ENCODE data around the gene OXNAD1. TPM values are rescaled to one million over a fixed set of nuclear protein-coding genes. Genes with fewer than 3 reads are reported as not detected.

The OXNAD1 gene
- total RNA-seq: 6.5 and 13.8 TPM in 2 replicates

GRCh38 chr3:16264708-16265454 lies at the start of gene OXNAD1, which contains the start of gene DPH3:
Gene OXNAD1, plus strand, starts transcription at chr3:16265212. Its CDS starts 5,741 bp downstream, at chr3:16270953.
Gene DPH3, minus strand, starts transcription at chr3:16264943. Its CDS starts 67 bp downstream, at chr3:16264876.

Other genes with a start within 250 kb of the OXNAD1 start
- 12.3 and 13.4 TPM in 2 replicates for gene GALNT15, start 90.5 kb upstream of the OXNAD1 start, total RNA-seq
- 17.5 and 19.5 TPM in 2 replicates for gene DPH3, start 269 bp upstream of the OXNAD1 start, total RNA-seq
- 41.2 and 67.6 TPM in 2 replicates for gene RFTN1, start 248.5 kb downstream of the OXNAD1 start, total RNA-seq

Data from cardiac atrium fibroblast (primary cell).